IMR-90 (cell line): ENCODE measurements around the gene LRG1. TPM values are rescaled to one million over a fixed set of nuclear protein-coding genes. Genes with fewer than 3 reads are reported as not detected.
A peak's percentile ranks its signal among the peaks of the same experiment; 100 is the strongest.

Source experiments
- ATAC-seq: fragments of 200-7000 bp; cut with Tn5 transposase; 2 replicates; pipeline ENCODE4 v1.9.1; 2020; ENCODE audit warnings: low read depth, mild to moderate bottlenecking, moderate library complexity
- BruUV-seq: library from RNA; stranded (reverse); fragments of 400-500 nt; replicated peaks from 2 replicates; lab custom pipeline; 2021; lab: Mats Ljungman, UMichigan
- CTCF ChIA-PET: fragments of 300-600 bp; formaldehyde crosslinking; extraction: SDS; loops from one replicate; lab custom pipeline; 2021; ENCODE audit warnings: antibody characterized with exemption; lab: Yijun Ruan, JAX
- POLR2A ChIA-PET: fragments of 300-600 bp; sonication (Branson Sonifier 250); formaldehyde crosslinking; loops from one replicate; lab custom pipeline; 2022; ENCODE audit warnings: antibody characterized with exemption; ENCODE audit not compliant: unreplicated experiment; lab: Charles Lee
- DNase-seq: peaks from one replicate; pipeline ENCODE4 v3.0.0; 2013
- H2AFZ ChIP-seq: replicated peaks from 2 replicates; pipeline ENCODE3; 2013; ENCODE audit warnings: low read length, mild to moderate bottlenecking; ENCODE audit not compliant: poor library complexity
- H2AK5ac ChIP-seq: 2 replicates; pipeline ENCODE4 v1.6.1; 2013; ENCODE audit warnings: low read depth, low read length, inconsistent platforms
- H2AK9ac ChIP-seq: replicated peaks from 2 replicates; pipeline ENCODE3; 2013; ENCODE audit warnings: mild to moderate bottlenecking, low read depth, low read length, moderate library complexity; ENCODE audit not compliant: poor library complexity
- H2BK120ac ChIP-seq: 2 replicates; pipeline ENCODE4 v1.6.1; 2013; ENCODE audit warnings: low read depth, low read length, inconsistent platforms
- H2BK15ac ChIP-seq: 3 replicates; pipeline ENCODE4 v1.6.1; 2013; ENCODE audit warnings: low read depth, low read length, inconsistent platforms
- H2BK20ac ChIP-seq: 2 replicates; pipeline ENCODE4 v1.6.1; 2013; ENCODE audit warnings: low read depth, mild to moderate bottlenecking, inconsistent platforms, low read length, moderate library complexity
- H2BK5ac ChIP-seq: 2 replicates; pipeline ENCODE4 v1.6.1; 2013; ENCODE audit warnings: mild to moderate bottlenecking, low read depth, low read length, inconsistent platforms; ENCODE audit not compliant: poor library complexity, severe bottlenecking
- H3K14ac ChIP-seq: replicated peaks from 2 replicates; pipeline ENCODE4 v1.6.1; 2013; ENCODE audit warnings: low read depth, low read length, inconsistent platforms
- H3K18ac ChIP-seq: 2 replicates; pipeline ENCODE4 v1.6.1; 2013; ENCODE audit warnings: low read depth, low read length, control low read depth
- H3K23ac ChIP-seq: 2 replicates; pipeline ENCODE4 v1.6.1; 2013; ENCODE audit warnings: low read depth, low read length, inconsistent platforms
- H3K27ac ChIP-seq: 2 replicates; pipeline ENCODE4 v1.5.1; 2013; ENCODE audit warnings: mild to moderate bottlenecking, control low read depth, low read length; ENCODE audit not compliant: insufficient read depth
- H3K27me3 ChIP-seq: 2 replicates; pipeline ENCODE4 v1.6.1; 2013; ENCODE audit warnings: low read length; ENCODE audit not compliant: control insufficient read depth, insufficient read depth
- H3K36me3 ChIP-seq: 2 replicates; pipeline ENCODE4 v1.6.1; 2013; ENCODE audit warnings: low read length, mixed read lengths; ENCODE audit not compliant: control insufficient read depth, insufficient read depth
- H3K4ac ChIP-seq: 2 replicates; pipeline ENCODE4 v1.6.1; 2013; ENCODE audit warnings: low read depth, low read length, inconsistent platforms
- H3K4me1 ChIP-seq: 2 replicates; pipeline ENCODE4 v1.6.1; 2013; ENCODE audit warnings: low read length, mixed read lengths; ENCODE audit not compliant: control insufficient read depth, insufficient read depth
- H3K4me2 ChIP-seq: 2 replicates; pipeline ENCODE4 v1.6.1; 2013; ENCODE audit warnings: low read depth, mild to moderate bottlenecking, control low read depth, low read length, moderate library complexity
- H3K4me3 ChIP-seq: 2 replicates; pipeline ENCODE4 v1.5.1; 2013; ENCODE audit warnings: low read depth, mild to moderate bottlenecking, control low read depth, low read length, moderate library complexity; ENCODE audit not compliant: insufficient read depth
- H3K56ac ChIP-seq: 2 replicates; pipeline ENCODE4 v1.6.1; 2013; ENCODE audit warnings: low read length, inconsistent platforms; ENCODE audit not compliant: insufficient read depth; ENCODE audit errors: extremely low read depth
- H3K79me1 ChIP-seq, 2 experiments: 2 replicates each; pipeline ENCODE4 v1.6.1; 2013; ENCODE audit warnings: low read length in 2 of 2, inconsistent platforms in 1 of 2, low read depth in 1 of 2
- H3K9ac ChIP-seq: 2 replicates; pipeline ENCODE4 v1.6.1; 2013; ENCODE audit warnings: low read depth, low read length, control low read depth
- H3K9me1 ChIP-seq: 2 replicates; pipeline ENCODE4 v1.6.1; 2013; ENCODE audit warnings: low read length, inconsistent platforms; ENCODE audit not compliant: insufficient read depth
- H3K9me3 ChIP-seq: 2 replicates; pipeline ENCODE4 v1.6.1; 2013; ENCODE audit warnings: low read length; ENCODE audit not compliant: control insufficient read depth, insufficient read depth
- H4K20me1 ChIP-seq: 2 replicates; pipeline ENCODE4 v1.6.1; 2013; ENCODE audit warnings: low read length, inconsistent platforms; ENCODE audit not compliant: insufficient read depth
- H4K5ac ChIP-seq: 2 replicates; pipeline ENCODE4 v1.6.1; 2013; ENCODE audit warnings: mild to moderate bottlenecking, low read depth, low read length, control low read depth
- H4K8ac ChIP-seq, 2 experiments: 2 replicates each; pipeline ENCODE4 v1.6.1; 2013; ENCODE audit warnings: low read depth in 2 of 2, low read length in 2 of 2, control low read depth in 1 of 2, inconsistent platforms in 1 of 2
- H4K91ac ChIP-seq: 2 replicates; pipeline ENCODE4 v1.6.1; 2013; ENCODE audit warnings: low read depth, low read length, inconsistent platforms; ENCODE audit not compliant: insufficient read depth
- CEBPB ChIP-seq: IDR thresholded peaks from 2 replicates; pipeline ENCODE4 v1.6.1; 2012; ENCODE audit warnings: low read depth, low read length, improper control_type of control experiment
- CHD1 ChIP-seq: IDR thresholded peaks from 2 replicates; pipeline ENCODE4 v1.6.1; 2012; ENCODE audit warnings: low read depth, low read length, improper control_type of control experiment
- ELK1 ChIP-seq: fragments of 150-350 bp; IDR thresholded peaks from 2 replicates; pipeline ENCODE4 v1.6.1; 2016; ENCODE audit warnings: low read depth, mild to moderate bottlenecking, low read length, moderate library complexity, borderline replicate concordance
- FOS ChIP-seq: fragments of 150-350 bp; IDR thresholded peaks from 2 replicates; pipeline ENCODE4 v1.6.1; 2016; ENCODE audit warnings: low read depth, low read length
- MAZ ChIP-seq: IDR thresholded peaks from 2 replicates; pipeline ENCODE4 v1.6.1; 2012; ENCODE audit warnings: low read depth, mild to moderate bottlenecking, low read length, improper control_type of control experiment, moderate library complexity, borderline replicate concordance
- MXI1 ChIP-seq: IDR thresholded peaks from 2 replicates; pipeline ENCODE4 v1.6.1; 2012; ENCODE audit warnings: low read depth, mild to moderate bottlenecking, low read length, moderate library complexity, borderline replicate concordance
- WGBS, 2 experiments: methylation state at CpG; one replicate each; pipeline versions ENCODE4 v1.1.5 to v1.1.7; 2013; ENCODE audit warnings: missing lambda C conversion rate in 2 of 2; ENCODE audit not compliant: insufficient read length in 1 of 2; ENCODE audit errors: extremely low coverage in 2 of 2; 5-methylcytosine and 5-hydroxymethylcytosine counted together
- dilution Hi-C: fragments of 300-500 bp; cut with HindIII; formaldehyde crosslinking; loops from one replicate; pipeline ENCODE4 v1.14.3; 2018; ENCODE audit warnings: low sequenced_read_pairs; ENCODE audit not compliant: unreplicated experiment
- in situ Hi-C: fragments of 300-500 bp; cut with MboI; formaldehyde crosslinking; loops from 3 replicates; pipeline ENCODE4 v1.14.3; 2019; ENCODE audit warnings: low sequenced_read_pairs, inconsistent platforms, mixed read lengths
- intact Hi-C: fragments of 100-400 bp; cut with micrococcal nuclease; formaldehyde crosslinking; loops from 2 replicates; pipeline ENCODE4 v1.10.0; 2022
- polyA plus RNA-seq, 3 experiments: library from polyadenylated mRNA; depleted of rRNA; stranded (reverse); fragments of >200 nt; gene quantifications; 2 replicates each; pipeline ENCODE4 v1.2.3, GENCODE V29; 2012; ENCODE audit warnings: low replicate concordance in 1 of 3
- total RNA-seq: library from RNA; depleted of rRNA; stranded (reverse); fragments of >200 nt; gene quantifications from 2 replicates; pipeline ENCODE4 v1.2.3, GENCODE V29; 2012

LRG1 gene
- total and polyA plus RNA-seq, 2 of the 4 experiments (the other 2 are of a cell fraction): not detected

GRCh38 chr19:4575267-4576015, 35.6 kb upstream of the LRG1 start:
- ChIA-PET POLR2A (no interaction called here), CTCF (interaction anchor here (1.3 to 1.5 kb wide), 2 partner anchors 59 to 61 kb away, joined by 5 to 11 read pairs; no protein-coding TSS in a partner anchor)
- H3K4ac ChIP-seq: peak overlapping the region; percentile 87
- H2BK20ac ChIP-seq: peak overlapping the region; percentile 88
- peak overlapping the region; percentile 81 for H2BK120ac ChIP-seq
- H3K4me3 ChIP-seq: no peak overlapping the region
- peak overlapping the region; percentile 25 for H3K23ac ChIP-seq
- H4K20me1 ChIP-seq: no peaks in the 10 kb centered on the region
- intact Hi-C loops: loop anchor here (1.0 kb wide), 1 partner anchor 61 kb away; no protein-coding TSS in a partner anchor
- H3K36me3 ChIP-seq: no peaks in the 10 kb centered on the region
- H3K14ac ChIP-seq: peak overlapping the region; percentile 82
- H4K5ac ChIP-seq: peak overlapping the region; percentile 75
- H3K4me2 ChIP-seq: peak overlapping the region; percentile 5; the same call in 1 of the 2 replicates
- peak; percentile 83 for ATAC-seq
- TF ChIP-seq MXI1 (no peak), ELK1 (no peak), MAZ (peak; percentile 49; the same call in 1 of the 2 replicates), CHD1 (no peak), CEBPB (no peak), FOS (peak; percentile 75)
- peak overlapping the region; percentile 22 for H2AK9ac ChIP-seq
- H3K18ac ChIP-seq: peak overlapping the region; percentile 51; the same call in 1 of the 2 replicates
- peak overlapping the region; percentile 81 to 90 for H4K8ac ChIP-seq
- in situ Hi-C loops: loop anchor here (5.0 kb wide), 1 partner anchor 62 kb away; the partner anchor contains the start of gene TNFAIP8L1
- WGBS, 2 experiments: 18% methylated on average over 8 of the region's 19 CpGs; no CpG with 5 or more reads in 1 of the 2 experiments
- H3K56ac ChIP-seq: peak overlapping the region; percentile 26; the same call in 1 of the 2 replicates
- peaks cover 5% of the 10 kb centered on the region; the same call in 1 of the 2 replicates for H3K9me1 ChIP-seq
- peaks cover 20% of the 10 kb centered on the region for H3K27me3 ChIP-seq
- H3K27ac ChIP-seq: peak overlapping the region; percentile 51
- H3K79me1 ChIP-seq: no peaks in the 10 kb centered on the region
- peak overlapping the region; percentile 52 for H2AFZ ChIP-seq
- dilution Hi-C loops: no loop called here
- peaks cover 9% of the 10 kb centered on the region for H3K4me1 ChIP-seq
- peak overlapping the region; percentile 75; the same call in 1 of the 3 replicates for H2BK15ac ChIP-seq
- peak overlapping the region; percentile 5; the same call in 1 of the 2 replicates for H3K9ac ChIP-seq
- peak overlapping the region; percentile 82 for H2AK5ac ChIP-seq
- H2BK5ac ChIP-seq: peak overlapping the region; percentile 14
- no TSS peak for BruUV-seq
- peak overlapping the region; percentile 72 for H4K91ac ChIP-seq
- peak; percentile 89 for DNase-seq
- no peaks in the 10 kb centered on the region for H3K9me3 ChIP-seq
